HepG2 (cell line): ENCODE data around the gene POLR2M. TPM values are rescaled to one million over a fixed set of nuclear protein-coding genes. Genes with fewer than 3 reads are reported as not detected.
A peak's percentile ranks its signal among the peaks of the same experiment; 100 is the strongest.

Source experiments
- ATAC-seq: fragments of 200-7000 bp; cut with Tn5 transposase; 3 replicates; pipeline ENCODE4 v1.9.1; 2020; ENCODE audit warnings: mild to moderate bottlenecking, moderate library complexity
- BruUV-seq: library from RNA; stranded (reverse); fragments of 400-500 nt; replicated peaks from 2 replicates; lab custom pipeline; 2021; lab: Mats Ljungman, UMichigan
- CTCF ChIA-PET: fragments of 300-600 bp; formaldehyde crosslinking; extraction: SDS; loops from one replicate; lab custom pipeline; 2021; ENCODE audit warnings: low total read pairs, inconsistent platforms, low intra/inter-chr PET ratio; lab: Yijun Ruan, JAX
- POLR2A ChIA-PET: fragments of 350-600 bp; sonication (Branson Sonifier 250); formaldehyde crosslinking; loops from one replicate; lab custom pipeline; 2020; ENCODE audit warnings: antibody characterized with exemption, inconsistent platforms; lab: Yijun Ruan, JAX
- DNase-seq: peaks from one replicate; pipeline ENCODE4 v3.0.0-alpha.2; 2015; ENCODE audit warnings: low spot score
- FAIRE-seq: peaks from 3 replicates; lab custom pipeline; 2011; peaks lifted over from hg19 to GRCh38; lab: Jason Lieb, UNC
- H2AFZ ChIP-seq: one replicate; pipeline ENCODE4 v1.6.1; 2011; ENCODE audit warnings: low read length, inconsistent platforms
- H3K27ac ChIP-seq: fragments of 300-600 bp; 3 replicates; pipeline ENCODE4 v1.8.0; 2011; ENCODE audit warnings: mixed run types, mild to moderate bottlenecking, mixed read lengths, low read length, inconsistent platforms; ENCODE audit not compliant: insufficient read depth; ENCODE audit errors: extremely low read length
- H3K27me3 ChIP-seq, 2 experiments: fragments of 200-600 bp in 1 of 2; 2 replicates in 1 of 2; 3 replicates in 1 of 2; pipeline versions ENCODE4 v1.6.0 to v1.8.0; 2011; ENCODE audit warnings: low read length in 2 of 2, mild to moderate bottlenecking in 2 of 2, moderate library complexity in 2 of 2, inconsistent platforms in 1 of 2; ENCODE audit not compliant: insufficient read depth in 2 of 2, control insufficient read depth in 1 of 2
- H3K36me3 ChIP-seq, 2 experiments: fragments of 200-600 bp in 1 of 2; replicated peaks in 1 of 2; 2 replicates in 1 of 2; 3 replicates in 1 of 2; pipeline versions ENCODE4 v1.5.1 to v1.8.0; 2011; ENCODE audit warnings: low read length in 2 of 2, inconsistent platforms in 1 of 2; ENCODE audit not compliant: insufficient read depth in 2 of 2, control insufficient read depth in 1 of 2
- H3K4me1 ChIP-seq: 2 replicates; pipeline ENCODE4 v1.5.1; 2012; ENCODE audit warnings: low read length, inconsistent platforms; ENCODE audit not compliant: insufficient read depth
- H3K4me2 ChIP-seq: 2 replicates; pipeline ENCODE4 v1.6.0; 2011; ENCODE audit warnings: low read depth, low read length, inconsistent platforms
- H3K4me3 ChIP-seq, 3 experiments: fragments of 200-600 bp in 1 of 3; sonication (generic), shearing (Covaris generic) in 1 of 3; replicated peaks in 1 of 3; 2 replicates each; pipeline ENCODE4 v1.5.1; 2011 to 2016; ENCODE audit warnings: low read length in 3 of 3, inconsistent platforms in 2 of 3, low read depth in 2 of 3, mild to moderate bottlenecking in 2 of 3, control low read depth in 1 of 3, mixed read lengths in 1 of 3; ENCODE audit not compliant: insufficient read depth in 1 of 3
- H3K79me2 ChIP-seq: one replicate; pipeline ENCODE4 v1.6.1; 2011; ENCODE audit warnings: low read length, inconsistent platforms; ENCODE audit not compliant: insufficient read depth
- H3K9ac ChIP-seq: 2 replicates; pipeline ENCODE4 v1.6.0; 2011; ENCODE audit warnings: mild to moderate bottlenecking, low read depth, low read length, inconsistent platforms; ENCODE audit not compliant: insufficient read depth
- H3K9me3 ChIP-seq: 2 replicates; pipeline ENCODE4 v1.5.1; 2012; ENCODE audit warnings: mild to moderate bottlenecking, low read length
- H4K20me1 ChIP-seq: 2 replicates; pipeline ENCODE4 v1.6.0; 2011; ENCODE audit warnings: inconsistent platforms, mild to moderate bottlenecking, low read length, moderate library complexity; ENCODE audit not compliant: insufficient read depth
- ARNT ChIP-seq: fragments of 450-650 bp; IDR thresholded peaks from 2 replicates; pipeline ENCODE4 v1.6.1; 2017
- CHD4 ChIP-seq: fragments of 200-600 bp; sonication (generic); IDR thresholded peaks from 2 replicates; pipeline ENCODE4 v1.7.0; 2017; ENCODE audit warnings: mild to moderate bottlenecking, low read length, borderline replicate concordance
- HHEX ChIP-seq: IDR thresholded peaks from 2 replicates; pipeline ENCODE4 v1.6.1; 2016; ENCODE audit warnings: control low read depth
- HOXA3 ChIP-seq: sonication (generic); formaldehyde crosslinking; IDR thresholded peaks from 2 replicates; pipeline ENCODE4 v1.5.0; 2020; ENCODE audit warnings: missing genetic modification reagents
- ISX ChIP-seq: sonication (generic); formaldehyde crosslinking; conservative IDR thresholded peaks from 2 replicates; pipeline ENCODE4 v1.5.0; 2020; ENCODE audit warnings: missing genetic modification reagents
- KDM5B ChIP-seq: sonication (generic); formaldehyde crosslinking; IDR thresholded peaks from 2 replicates; pipeline ENCODE4 v1.4.0; 2020; ENCODE audit warnings: missing genetic modification reagents, mild to moderate bottlenecking, borderline replicate concordance
- KLF13 ChIP-seq: sonication (generic); formaldehyde crosslinking; IDR thresholded peaks from 2 replicates; pipeline ENCODE4 v1.4.0; 2020; ENCODE audit warnings: mild to moderate bottlenecking, missing genetic modification reagents
- MXI1 ChIP-seq: IDR thresholded peaks from 3 replicates; pipeline ENCODE4 v1.6.1; 2012; ENCODE audit warnings: low read depth, low read length, inconsistent platforms, borderline replicate concordance
- RBM22 ChIP-seq: fragments of 200-400 bp; formaldehyde crosslinking; optimal IDR thresholded peaks from 2 replicates; pipeline ENCODE3; 2017; ENCODE audit warnings: mild to moderate bottlenecking, low read length, moderate library complexity
- RORA ChIP-seq: sonication (generic); formaldehyde crosslinking; IDR thresholded peaks from 2 replicates; pipeline ENCODE4 v1.5.0; 2020; ENCODE audit warnings: mild to moderate bottlenecking, missing genetic modification reagents, moderate library complexity
- STAG1 ChIP-seq: sonication (generic); formaldehyde crosslinking; IDR thresholded peaks from 2 replicates; pipeline ENCODE4 v1.4.0; 2020; ENCODE audit warnings: missing genetic modification reagents
- TEAD2 ChIP-seq: sonication (generic); formaldehyde crosslinking; IDR thresholded peaks from 2 replicates; pipeline ENCODE4 v1.9.0; 2021; ENCODE audit warnings: missing genetic modification reagents
- ZBTB20 ChIP-seq: sonication (generic); formaldehyde crosslinking; IDR thresholded peaks from 2 replicates; pipeline ENCODE4 v1.8.1; 2023; ENCODE audit warnings: missing genetic modification reagents, low read depth, mild to moderate bottlenecking, borderline replicate concordance
- ZIK1 ChIP-seq: sonication (generic); formaldehyde crosslinking; IDR thresholded peaks from 2 replicates; pipeline ENCODE4 v1.5.0; 2020; ENCODE audit warnings: mild to moderate bottlenecking, low read depth, missing genetic modification reagents, borderline replicate concordance
- ZNF749 ChIP-seq: sonication (generic); formaldehyde crosslinking; IDR thresholded peaks from 2 replicates; pipeline ENCODE4 v1.8.0; 2022; ENCODE audit warnings: mild to moderate bottlenecking, missing genetic modification reagents, moderate library complexity, borderline replicate concordance
- ZSCAN29 ChIP-seq: sonication (generic); formaldehyde crosslinking; conservative IDR thresholded peaks from 2 replicates; pipeline ENCODE4 v1.4.0; 2020; ENCODE audit warnings: mild to moderate bottlenecking, missing genetic modification reagents
- WGBS: methylation state at CpG from one replicate; pipeline ENCODE4 v1.1.6; 2017; ENCODE audit warnings: low lambda C conversion rate; 5-methylcytosine and 5-hydroxymethylcytosine counted together
- in situ Hi-C: cut with HindIII; loops from 2 replicates; pipeline ENCODE4 v1.10.0; 2017; ENCODE audit warnings: low pct_unique_long_range_greater_than_20kb; ENCODE audit not compliant: extremely low pct_ligation_motif_present
- intact Hi-C: fragments of 100-400 bp; cut with micrococcal nuclease; formaldehyde crosslinking; loops from one replicate; pipeline ENCODE4 v1.10.0; 2022; ENCODE audit not compliant: unreplicated experiment
- polyA plus RNA-seq, 8 experiments: library from polyadenylated mRNA; depleted of rRNA in 3 of 8; stranded (reverse) in 7 of 8; unstranded in 1 of 8; fragments of >200 nt; fragmentation: Illumina TruSeq in 4 of 8; extraction: Trizol in 4 of 8; gene quantifications; 2 replicates each; pipeline versions ENCODE4 v1.2.1 to v1.2.3, GENCODE V29; 2011 to 2016; ENCODE audit warnings: low read depth in 4 of 8, missing spikeins in 1 of 8, mixed read lengths in 1 of 8; ENCODE audit not compliant: insufficient read depth in 1 of 8
- total RNA-seq, 5 experiments: library from RNA; depleted of rRNA; stranded (reverse); fragments of >200 nt; fragmentation: Illumina TruSeq; extraction: Trizol; gene quantifications; 2 replicates each; pipeline ENCODE4 v1.2.3, GENCODE V29; 2016; ENCODE audit warnings: low read depth in 1 of 5
- TF ChIP-seq, protein P1 (sequence below): sonication (generic); formaldehyde crosslinking; IDR thresholded peaks from 2 replicates; pipeline ENCODE4 v1.5.0; 2020; ENCODE audit warnings: mild to moderate bottlenecking, missing genetic modification reagents, moderate library complexity
- TF ChIP-seq, protein P2 (sequence below): IDR thresholded peaks from 2 replicates; pipeline ENCODE4 v1.6.1; 2016; ENCODE audit warnings: low read depth, borderline replicate concordance

The POLR2M gene
- total and polyA plus RNA-seq, 2 of the 13 experiments (the other 11 are each of a cell fraction or from before 2014, with no cell fraction given) = 25.9 to 48.5 TPM

DNA sequence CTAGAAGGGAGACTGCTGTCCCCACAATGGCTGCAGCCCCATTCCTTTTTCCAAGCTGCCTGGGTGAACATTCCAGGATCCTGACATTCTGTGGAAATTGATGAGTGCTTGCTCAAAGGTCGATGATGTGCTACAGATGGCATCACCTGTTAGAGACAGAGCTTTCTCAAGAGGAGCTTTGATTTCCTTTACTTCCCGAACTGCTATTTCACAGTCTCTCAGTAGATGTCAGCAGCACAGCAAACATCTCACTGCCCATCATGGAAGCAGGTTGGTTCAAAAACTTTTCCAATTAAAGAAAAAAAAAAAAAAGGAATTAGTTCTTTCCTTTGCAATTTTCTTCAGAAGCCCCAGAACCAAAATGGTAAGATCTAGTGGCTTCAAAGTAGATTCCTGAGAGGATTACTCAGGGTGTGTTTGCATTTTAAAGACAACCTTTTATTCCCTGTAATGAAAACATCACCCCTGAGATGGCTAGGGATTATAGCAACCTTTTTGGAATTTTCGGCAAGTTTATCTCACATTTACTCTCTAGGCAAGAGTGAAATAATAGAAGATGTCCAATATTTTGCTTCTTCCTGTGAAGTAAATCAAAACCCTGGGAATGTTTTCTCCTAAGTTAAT lies 44.8 kb downstream of the POLR2M start:
- FAIRE-seq = peak; percentile 60
- TF ChIP-seq, protein P1, sequence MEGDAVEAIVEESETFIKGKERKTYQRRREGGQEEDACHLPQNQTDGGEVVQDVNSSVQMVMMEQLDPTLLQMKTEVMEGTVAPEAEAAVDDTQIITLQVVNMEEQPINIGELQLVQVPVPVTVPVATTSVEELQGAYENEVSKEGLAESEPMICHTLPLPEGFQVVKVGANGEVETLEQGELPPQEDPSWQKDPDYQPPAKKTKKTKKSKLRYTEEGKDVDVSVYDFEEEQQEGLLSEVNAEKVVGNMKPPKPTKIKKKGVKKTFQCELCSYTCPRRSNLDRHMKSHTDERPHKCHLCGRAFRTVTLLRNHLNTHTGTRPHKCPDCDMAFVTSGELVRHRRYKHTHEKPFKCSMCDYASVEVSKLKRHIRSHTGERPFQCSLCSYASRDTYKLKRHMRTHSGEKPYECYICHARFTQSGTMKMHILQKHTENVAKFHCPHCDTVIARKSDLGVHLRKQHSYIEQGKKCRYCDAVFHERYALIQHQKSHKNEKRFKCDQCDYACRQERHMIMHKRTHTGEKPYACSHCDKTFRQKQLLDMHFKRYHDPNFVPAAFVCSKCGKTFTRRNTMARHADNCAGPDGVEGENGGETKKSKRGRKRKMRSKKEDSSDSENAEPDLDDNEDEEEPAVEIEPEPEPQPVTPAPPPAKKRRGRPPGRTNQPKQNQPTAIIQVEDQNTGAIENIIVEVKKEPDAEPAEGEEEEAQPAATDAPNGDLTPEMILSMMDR (CRISPR knock-in tag) = peak; percentile 49
- TF ChIP-seq TEAD2 = no peak
- TF ChIP-seq STAG1 (CRISPR knock-in tag) = peak; percentile 41; the same call in 1 of the 2 replicates
- TF ChIP-seq, all 625 proteins: peak for 2
- no TSS peak for BruUV-seq
- Histone ChIP-seq H3K4me3 (no peak overlapping the region), H3K36me3 (no peaks in the 10 kb centered on the region), H4K20me1 (no peaks in the 10 kb centered on the region), H3K27me3 (peaks cover 0 to 11% of the 10 kb centered on the region in 2 experiments; a peak in 2 of 5 replicates), H3K27ac (no peak overlapping the region), H3K4me1 (0 out of 2 replicates have a peak, but pooled peaks cover 8% of the 10 kb centered on the region), H2AFZ (no peak overlapping the region), H3K9me3 (no peaks in the 10 kb centered on the region), H3K79me2 (no peaks in the 10 kb centered on the region), H3K9ac (no peak overlapping the region), H3K4me2 (no peak overlapping the region)
- DNase-seq = peak; percentile 3
- no peak for ATAC-seq
- 2% methylated on average over 3 of the region's 3 CpGs for WGBS
- CTCF ChIA-PET = interaction anchor here (0.7 kb wide), 1 partner anchor 110 kb away, joined by 5 read pairs; no protein-coding TSS in a partner anchor
- in situ Hi-C loops (no loop called here), intact Hi-C loops (loop anchor here (1.0 kb wide), 1 partner anchor 110 kb away; no protein-coding TSS in a partner anchor)
- POLR2A ChIA-PET = no interaction called here

DNA sequence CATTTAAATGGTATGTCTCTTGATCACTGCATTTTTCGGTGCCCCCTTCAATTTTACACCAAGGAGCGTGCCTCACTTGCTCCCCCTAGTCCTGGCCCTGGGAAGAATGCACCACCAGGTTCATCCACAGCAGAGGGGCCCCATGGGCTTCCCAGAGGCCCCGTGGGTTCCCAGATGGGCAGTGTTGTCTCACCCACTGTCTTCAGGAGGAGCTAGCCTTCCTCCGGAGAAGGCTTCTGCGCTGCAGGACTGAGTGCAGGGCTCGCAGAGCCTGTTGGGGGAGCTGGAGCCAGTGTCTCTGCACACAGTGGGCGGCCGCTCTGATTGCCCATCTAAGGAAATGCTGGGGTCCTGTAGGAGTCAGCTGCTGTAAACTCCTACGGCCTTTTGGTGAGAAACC lies 45.9 kb downstream of the POLR2M start:
- Histone ChIP-seq H3K4me2 (no peak overlapping the region), H3K27ac (no peak overlapping the region), H3K9ac (no peak overlapping the region), H2AFZ (no peak overlapping the region), H3K27me3 (peaks cover 0 to 4% of the 10 kb centered on the region in 2 experiments; a peak in 2 of 5 replicates), H3K79me2 (no peaks in the 10 kb centered on the region), H3K4me1 (0 out of 2 replicates have a peak, but pooled peaks cover 5% of the 10 kb centered on the region), H4K20me1 (no peaks in the 10 kb centered on the region), H3K36me3 (no peaks in the 10 kb centered on the region), H3K9me3 (no peaks in the 10 kb centered on the region), H3K4me3 (no peak overlapping the region)
- ChIA-PET POLR2A (no interaction called here), CTCF (interaction anchor here (1.2 kb wide), 1 partner anchor 109 kb away, joined by 3 read pairs; no protein-coding TSS in a partner anchor)
- in situ Hi-C loops = no loop called here
- intact Hi-C loops = no loop called here
- DNase-seq (no peak), FAIRE-seq (no peak), ATAC-seq (no peak)
- TF ChIP-seq ZSCAN29 (CRISPR knock-in tag) = no peak
- no peak for TF ChIP-seq RBM22
- TF ChIP-seq MXI1 = no peak
- no peak for TF ChIP-seq KDM5B (CRISPR knock-in tag)
- TF ChIP-seq HHEX = no peak
- TF ChIP-seq ISX (CRISPR knock-in tag) = no peak
- no peak for TF ChIP-seq ZBTB20 (CRISPR knock-in tag)
- TF ChIP-seq ARNT = no peak
- TF ChIP-seq, protein P2, sequence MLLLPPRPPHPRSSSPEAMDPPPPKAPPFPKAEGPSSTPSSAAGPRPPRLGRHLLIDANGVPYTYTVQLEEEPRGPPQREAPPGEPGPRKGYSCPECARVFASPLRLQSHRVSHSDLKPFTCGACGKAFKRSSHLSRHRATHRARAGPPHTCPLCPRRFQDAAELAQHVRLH = no peak
- TF ChIP-seq RORA = no peak
- no peak for TF ChIP-seq HOXA3 (CRISPR knock-in tag)
- TF ChIP-seq ZNF749 = no peak
- no peak for TF ChIP-seq ZIK1 (CRISPR knock-in tag)
- TF ChIP-seq CHD4 = no peak
- TF ChIP-seq KLF13 (CRISPR knock-in tag) = no peak
- 29% methylated on average over 7 of the region's 9 CpGs for WGBS
- BruUV-seq = no TSS peak
